Mucosa of stomach (tissue), 1 donor: ENCODE measurements around the gene CCNH.

Experiments
- H3K27me3 ChIP-seq: one replicate; pipeline ENCODE4 v1.7.0; 2013; ENCODE audit warnings: mild to moderate bottlenecking, low read length; ENCODE audit not compliant: control insufficient read depth, insufficient read depth
- H3K36me3 ChIP-seq: one replicate; pipeline ENCODE4 v1.7.0; 2013; ENCODE audit warnings: low read length; ENCODE audit not compliant: control insufficient read depth, insufficient read depth
- H3K4me1 ChIP-seq: one replicate; pipeline ENCODE4 v1.7.0; 2013; ENCODE audit warnings: mild to moderate bottlenecking, low read length; ENCODE audit not compliant: control insufficient read depth, insufficient read depth
- H3K4me3 ChIP-seq: one replicate; pipeline ENCODE4 v1.7.0; 2013; ENCODE audit warnings: low read length
- H3K9ac ChIP-seq: one replicate; pipeline ENCODE4 v1.7.0; 2013; ENCODE audit warnings: mild to moderate bottlenecking, low read length, moderate library complexity
- H3K9me3 ChIP-seq: one replicate; pipeline ENCODE4 v1.7.0; 2013; ENCODE audit warnings: mild to moderate bottlenecking, low read length, moderate library complexity; ENCODE audit not compliant: control insufficient read depth
- donor health status: Pancreatic carcinoma.

Gene CCNH

DNA sequence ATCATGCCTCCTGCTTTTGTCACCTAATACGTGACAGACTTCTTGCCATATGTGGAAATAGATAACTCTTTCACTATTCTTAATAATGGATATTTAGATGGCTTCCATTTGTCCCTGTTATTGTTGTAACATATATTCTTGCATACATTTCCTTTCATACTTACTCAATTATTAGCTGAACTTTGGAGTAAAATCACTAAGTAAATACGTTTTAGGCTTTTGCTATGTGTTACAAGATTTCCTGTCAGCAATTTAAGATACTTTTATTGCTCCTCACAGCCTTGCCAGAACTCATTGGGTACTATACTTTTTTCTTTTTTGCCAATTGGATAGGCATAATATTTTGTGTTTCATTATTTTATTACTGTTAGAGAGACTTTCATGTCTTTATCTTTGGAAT is 26.9 kb downstream of the CCNH start:
- Histone ChIP-seq H3K4me1 (no peaks in the 10 kb centered on the region), H3K9ac (no peak overlapping the region), H3K9me3 (no peaks in the 10 kb centered on the region), H3K36me3 (no peaks in the 10 kb centered on the region), H3K4me3 (no peak overlapping the region), H3K27me3 (no peaks in the 10 kb centered on the region)

GRCh38 chr5:87383216-87383615 is 29.5 kb downstream of the CCNH start:
- Histone ChIP-seq H3K4me3 (no peak overlapping the region), H3K9me3 (no peaks in the 10 kb centered on the region), H3K9ac (no peak overlapping the region), H3K36me3 (no peaks in the 10 kb centered on the region), H3K27me3 (no peaks in the 10 kb centered on the region), H3K4me1 (no peaks in the 10 kb centered on the region)

DNA sequence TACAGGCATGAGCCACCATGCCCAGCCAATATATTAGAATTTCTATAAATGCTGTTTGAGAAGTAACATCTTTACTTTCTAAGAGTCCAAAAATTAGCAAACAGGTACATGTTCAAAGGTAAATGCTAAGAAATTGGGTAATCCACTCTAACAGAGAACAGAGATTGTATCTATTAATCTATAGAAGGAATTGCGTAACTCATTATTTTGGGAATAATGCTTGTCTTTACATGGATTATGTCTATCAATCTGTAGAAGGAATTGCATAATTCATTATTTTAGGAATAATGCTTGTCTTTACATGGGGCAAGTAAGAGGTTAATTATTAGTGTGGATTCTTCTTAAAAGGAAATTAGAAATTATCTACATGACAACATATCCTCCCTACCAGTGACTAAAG is 30.5 kb downstream of the CCNH start:
- Histone ChIP-seq H3K36me3 (no peaks in the 10 kb centered on the region), H3K4me1 (no peaks in the 10 kb centered on the region), H3K27me3 (no peaks in the 10 kb centered on the region), H3K9ac (no peak overlapping the region), H3K9me3 (no peaks in the 10 kb centered on the region), H3K4me3 (no peak overlapping the region)

GRCh38 chr5:87372705-87373104 is 40.0 kb downstream of the CCNH start:
- no peaks in the 10 kb centered on the region for H3K36me3 ChIP-seq

GRCh38 chr5:87369431-87369830 is 43.3 kb downstream of the CCNH start:
- H3K4me3 ChIP-seq = no peak overlapping the region
- peaks cover 7% of the 10 kb centered on the region for H3K4me1 ChIP-seq
- H3K36me3 ChIP-seq = no peaks in the 10 kb centered on the region
- H3K27me3 ChIP-seq = no peaks in the 10 kb centered on the region
- H3K9me3 ChIP-seq = no peaks in the 10 kb centered on the region
- no peak overlapping the region for H3K9ac ChIP-seq

More at GRCh38 chr5:87372705-87373104, 40.0 kb downstream of the CCNH start:
- Histone ChIP-seq H3K4me3 (no peak overlapping the region), H3K9me3 (no peaks in the 10 kb centered on the region), H3K4me1 (no peaks in the 10 kb centered on the region), H3K27me3 (no peaks in the 10 kb centered on the region), H3K9ac (no peak overlapping the region)

DNA sequence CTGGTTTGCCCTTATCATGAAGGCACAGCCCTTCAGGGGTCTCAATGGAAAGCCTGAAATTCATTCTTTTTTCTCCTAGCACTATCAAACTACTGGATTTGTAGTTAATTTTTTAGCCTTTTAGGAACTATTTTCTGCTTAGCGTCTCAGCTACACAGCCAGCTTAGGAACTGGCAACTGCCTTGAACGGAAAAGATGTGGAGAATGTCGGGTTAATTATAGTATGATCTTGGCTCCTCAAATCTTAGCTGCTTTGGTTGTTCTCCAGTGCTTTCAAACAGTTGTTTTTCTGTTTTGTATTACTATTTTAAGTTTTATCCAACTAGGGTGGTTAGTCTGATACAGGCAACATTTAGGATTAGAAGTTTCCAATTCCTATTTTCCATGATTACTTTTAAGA is 44.1 kb downstream of the CCNH start:
- H3K36me3 ChIP-seq = no peaks in the 10 kb centered on the region
- H3K9ac ChIP-seq = no peak overlapping the region
- peaks cover 7% of the 10 kb centered on the region for H3K4me1 ChIP-seq
- no peak overlapping the region for H3K4me3 ChIP-seq
- H3K27me3 ChIP-seq = no peaks in the 10 kb centered on the region
- H3K9me3 ChIP-seq = no peaks in the 10 kb centered on the region

GRCh38 chr5:87367243-87367642 is 45.5 kb downstream of the CCNH start:
- H3K9ac ChIP-seq = no peak overlapping the region
- H3K27me3 ChIP-seq = no peaks in the 10 kb centered on the region
- H3K36me3 ChIP-seq = no peaks in the 10 kb centered on the region
- peaks cover 7% of the 10 kb centered on the region for H3K4me1 ChIP-seq
- no peak overlapping the region for H3K4me3 ChIP-seq
- H3K9me3 ChIP-seq = no peaks in the 10 kb centered on the region

GRCh38 chr5:87361536-87362213 is 51.1 kb downstream of the CCNH start:
- Histone ChIP-seq H3K4me1 (peaks cover 4% of the 10 kb centered on the region), H3K27me3 (no peaks in the 10 kb centered on the region), H3K9ac (no peak overlapping the region), H3K9me3 (no peaks in the 10 kb centered on the region), H3K4me3 (no peak overlapping the region), H3K36me3 (no peaks in the 10 kb centered on the region)

DNA sequence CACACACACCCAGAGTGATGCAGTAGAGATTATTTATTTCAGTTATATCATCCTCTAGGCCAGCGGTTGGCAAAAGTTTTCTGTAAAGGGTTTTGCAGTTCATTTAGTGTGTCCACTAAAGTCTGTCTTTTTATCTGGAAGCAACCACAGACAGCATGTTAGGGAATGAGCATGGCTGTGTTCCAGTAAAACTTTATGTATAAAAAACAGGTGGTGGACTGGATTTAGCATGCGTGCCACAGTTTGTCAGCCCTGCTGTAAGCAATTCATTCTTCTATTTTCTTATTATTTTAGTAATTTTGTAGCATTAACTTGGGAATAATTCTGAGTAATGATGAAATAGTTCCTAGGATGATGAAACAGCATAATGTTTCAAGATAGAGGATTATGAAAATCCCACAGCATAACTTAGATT is 51.7 kb downstream of the CCNH start:
- H3K4me1 ChIP-seq = no peaks in the 10 kb centered on the region
- no peaks in the 10 kb centered on the region for H3K36me3 ChIP-seq
- H3K4me3 ChIP-seq = no peak overlapping the region
- H3K9me3 ChIP-seq = no peaks in the 10 kb centered on the region
- no peak overlapping the region for H3K9ac ChIP-seq
- no peaks in the 10 kb centered on the region for H3K27me3 ChIP-seq

- Histone ChIP-seq H3K9me3 (no peaks in the 10 kb centered on the region), H3K9ac (no peak overlapping the region), H3K4me1 (no peaks in the 10 kb centered on the region), H3K36me3 (no peaks in the 10 kb centered on the region), H3K4me3 (no peak overlapping the region), H3K27me3 (no peaks in the 10 kb centered on the region)
These were observed 52.6 kb downstream of the CCNH start for GRCh38 chr5:87360132-87360531.

GRCh38 chr5:87359106-87359505 is 53.6 kb downstream of the CCNH start:
- Histone ChIP-seq H3K36me3 (no peaks in the 10 kb centered on the region), H3K4me3 (no peak overlapping the region), H3K9ac (no peak overlapping the region), H3K4me1 (no peaks in the 10 kb centered on the region), H3K27me3 (no peaks in the 10 kb centered on the region), H3K9me3 (no peaks in the 10 kb centered on the region)

- Histone ChIP-seq H3K4me3 (no peak overlapping the region), H3K9me3 (no peaks in the 10 kb centered on the region)
These were observed 58.2 kb downstream of the CCNH start for GRCh38 chr5:87354496-87354895.

DNA sequence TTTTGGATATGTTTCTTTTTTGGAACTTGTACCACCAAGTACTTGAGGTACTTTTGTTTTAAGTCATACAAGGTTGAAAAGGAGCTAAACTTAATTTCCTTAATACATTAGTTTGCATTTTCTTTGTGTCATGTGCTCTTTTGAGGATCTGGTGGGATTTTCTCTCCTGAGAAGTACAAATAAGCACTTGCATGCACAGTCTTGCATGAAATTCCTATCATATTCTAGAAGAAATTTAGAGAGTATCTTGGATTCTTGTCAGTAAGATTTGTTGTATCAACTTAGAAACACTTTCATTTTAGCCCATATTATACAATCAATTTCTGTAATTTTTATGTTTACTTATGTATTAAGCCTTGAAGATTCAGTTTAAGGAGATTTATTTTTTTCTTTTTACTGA is 64.9 kb downstream of the CCNH start:
- Histone ChIP-seq H3K9ac (no peak overlapping the region), H3K9me3 (no peaks in the 10 kb centered on the region), H3K27me3 (no peaks in the 10 kb centered on the region), H3K4me1 (no peaks in the 10 kb centered on the region), H3K4me3 (no peak overlapping the region), H3K36me3 (no peaks in the 10 kb centered on the region)

More at GRCh38 chr5:87354496-87354895, 58.2 kb downstream of the CCNH start:
- Histone ChIP-seq H3K36me3 (no peaks in the 10 kb centered on the region), H3K9ac (no peak overlapping the region), H3K4me1 (no peaks in the 10 kb centered on the region), H3K27me3 (no peaks in the 10 kb centered on the region)
